ENCODE measurements around the gene CACNG8.

CACNG8 gene

GRCh38 chr19:53961523-53962356, 997 bp upstream of the CACNG8 start:
- DNase-seq (ENCODE audit: low read depth), result no peak

GRCh38 chr19:53965091-53965490, 2.4 kb downstream of the CACNG8 start:
- no peak for DNase-seq (ENCODE audit: low read depth)

- no peak for DNase-seq (ENCODE audit: low read depth)
Observed at GRCh38 chr19:53966931-53967330, 4.2 kb downstream of the CACNG8 start.

- no peak for DNase-seq (ENCODE audit: low read depth)
Observed at GRCh38 chr19:53969366-53969765, 6.6 kb downstream of the CACNG8 start.

GRCh38 chr19:53971673-53972072, 8.9 kb downstream of the CACNG8 start:
- DNase-seq (ENCODE audit: low read depth), result no peak

- DNase-seq (ENCODE audit: low read depth), result no peak
Observed at GRCh38 chr19:53977429-53977990, 14.8 kb downstream of the CACNG8 start.

- no peak for DNase-seq (ENCODE audit: low read depth)
Observed at GRCh38 chr19:53977991-53978731, 15.4 kb downstream of the CACNG8 start.

- DNase-seq (ENCODE audit: low read depth), result no peak
Observed at GRCh38 chr19:53978975-53979801, 16.5 kb downstream of the CACNG8 start.

GRCh38 chr19:53980539-53981375, 18.0 kb downstream of the CACNG8 start:
- no peak for DNase-seq (ENCODE audit: low read depth)

- DNase-seq (ENCODE audit: low read depth), result no peak
Observed at GRCh38 chr19:53981376-53981951, 18.7 kb downstream of the CACNG8 start.

- no peak for DNase-seq (ENCODE audit: low read depth)
Observed at GRCh38 chr19:53982001-53982451, 19.3 kb downstream of the CACNG8 start.

GRCh38 chr19:53982611-53983010, 19.9 kb downstream of the CACNG8 start:
- DNase-seq (ENCODE audit: low read depth), result no peak

- no peak for DNase-seq (ENCODE audit: low read depth)
Observed at GRCh38 chr19:53983457-53984289, 20.9 kb downstream of the CACNG8 start.

GRCh38 chr19:53985863-53986262, 23.1 kb downstream of the CACNG8 start:
- DNase-seq (ENCODE audit: low read depth), result no peak

- DNase-seq (ENCODE audit: low read depth), result no peak
Observed at GRCh38 chr19:53988981-53989380, 26.2 kb downstream of the CACNG8 start.

- no peak for DNase-seq (ENCODE audit: low read depth)
Observed at GRCh38 chr19:53989600-53990533, 27.1 kb downstream of the CACNG8 start.

- DNase-seq (ENCODE audit: low read depth), result no peak
Observed at GRCh38 chr19:53991224-53992113, 28.7 kb downstream of the CACNG8 start, which contains the start of gene CACNG6. TSS of gene CACNG6 (plus strand) at chr19:53991637. CDS start at chr19:53992878, 1,241 bp downstream.
